H1 (cell line): ENCODE data around the gene NSUN2. TPM values are rescaled to one million over a fixed set of nuclear protein-coding genes. Genes with fewer than 3 reads are reported as not detected.

ENCODE experiments used
- CTCF ChIA-PET: fragments of 300-600 bp; sonication (Branson Sonifier 250); formaldehyde crosslinking; loops from one replicate; lab custom pipeline; 2021; ENCODE audit not compliant: partially characterized antibody; lab: Charles Lee
- POLR2A ChIA-PET: fragments of 300-600 bp; sonication (Branson Sonifier 250); formaldehyde crosslinking; loops from one replicate; lab custom pipeline; 2021; ENCODE audit warnings: inconsistent platforms; ENCODE audit not compliant: partially characterized antibody; lab: Charles Lee
- DNase-seq, 2 experiments: peaks; one replicate each; pipeline versions ENCODE4 v3.0.0 to v3.0.0-alpha.2; 2010 to 2022; ENCODE audit warnings: low spot score in 2 of 2, low read depth in 1 of 2, mixed read lengths in 1 of 2
- FAIRE-seq: peaks from 2 replicates; lab custom pipeline; 2011; peaks lifted over from hg19 to GRCh38; lab: Jason Lieb, UNC
- H2AFZ ChIP-seq: 2 replicates; pipeline ENCODE4 v1.8.1; 2012; ENCODE audit warnings: low read length, inconsistent platforms
- H2AK5ac ChIP-seq: 2 replicates; pipeline ENCODE4 v1.6.1; 2013; ENCODE audit warnings: low read depth, low read length
- H2BK120ac ChIP-seq: replicated peaks from 2 replicates; pipeline ENCODE3; 2013; ENCODE audit warnings: low read depth, low read length, inconsistent platforms
- H2BK12ac ChIP-seq: 2 replicates; pipeline ENCODE4 v1.6.1; 2013; ENCODE audit warnings: low read depth, low read length
- H2BK15ac ChIP-seq: 2 replicates; pipeline ENCODE4 v1.6.1; 2013; ENCODE audit warnings: low read length
- H2BK20ac ChIP-seq: 2 replicates; pipeline ENCODE4 v1.6.1; 2013; ENCODE audit warnings: low read length
- H2BK5ac ChIP-seq: 2 replicates; pipeline ENCODE4 v1.6.1; 2013; ENCODE audit warnings: low read depth, low read length
- H3K14ac ChIP-seq: 2 replicates; pipeline ENCODE4 v1.6.1; 2013; ENCODE audit warnings: inconsistent platforms; ENCODE audit not compliant: insufficient read length
- H3K18ac ChIP-seq: 2 replicates; pipeline ENCODE4 v1.6.1; 2013; ENCODE audit warnings: low read length; ENCODE audit errors: extremely low read depth
- H3K23ac ChIP-seq: 2 replicates; pipeline ENCODE4 v1.6.1; 2013; ENCODE audit warnings: inconsistent platforms; ENCODE audit not compliant: insufficient read length
- H3K23me2 ChIP-seq: 2 replicates; pipeline ENCODE4 v1.6.1; 2013; ENCODE audit warnings: low read depth, low read length
- H3K27ac ChIP-seq: 2 replicates; pipeline ENCODE4 v1.6.1; 2011; ENCODE audit warnings: low read depth, low read length, inconsistent platforms
- H3K27me3 ChIP-seq, 4 experiments: replicated peaks in 1 of 4; 1 replicate in 1 of 4; 2 replicates in 3 of 4; pipeline versions ENCODE4 v1.6.1 to v1.8.1; 2011 to 2013; ENCODE audit warnings: low read length in 3 of 4, mild to moderate bottlenecking in 3 of 4, inconsistent platforms in 2 of 4, mixed read lengths in 2 of 4, moderate library complexity in 1 of 4; ENCODE audit not compliant: control insufficient read depth in 3 of 4, insufficient read depth in 3 of 4; ENCODE audit errors: extremely low read depth in 1 of 4
- H3K36me3 ChIP-seq, 4 experiments: 2 replicates each; pipeline versions ENCODE4 v1.6.1 to v1.8.1; 2011 to 2013; ENCODE audit warnings: mild to moderate bottlenecking in 4 of 4, low read length in 3 of 4, moderate library complexity in 2 of 4, control low read depth in 1 of 4, inconsistent platforms in 1 of 4; ENCODE audit not compliant: insufficient read depth in 4 of 4, control insufficient read depth in 2 of 4
- H3K4ac ChIP-seq: replicated peaks from 2 replicates; pipeline ENCODE3; 2013; ENCODE audit warnings: low read length, low read depth, mixed read lengths, inconsistent platforms; ENCODE audit not compliant: insufficient read length
- H3K4me1 ChIP-seq, 4 experiments: replicated peaks in 1 of 4; 1 replicate in 1 of 4; 2 replicates in 3 of 4; pipeline versions ENCODE4 v1.6.1 to v1.8.1; 2011 to 2013; ENCODE audit warnings: low read length in 3 of 4, inconsistent platforms in 2 of 4, mixed read lengths in 1 of 4; ENCODE audit not compliant: insufficient read depth in 4 of 4, control insufficient read depth in 3 of 4
- H3K4me2 ChIP-seq, 2 experiments: 2 replicates each; pipeline versions ENCODE4 v1.6.1 to v1.8.1; 2011 to 2013; ENCODE audit warnings: low read depth in 2 of 2, low read length in 2 of 2, control low read depth in 1 of 2, inconsistent platforms in 1 of 2, mild to moderate bottlenecking in 1 of 2; ENCODE audit not compliant: insufficient read depth in 1 of 2
- H3K4me3 ChIP-seq, 4 experiments: fragments of 200-600, 300-600 bp in 1 of 4; sonication (generic), shearing (Covaris generic), sonication (Bioruptor Twin) in 1 of 4; 2 replicates each; pipeline versions ENCODE4 v1.5.1 to v1.8.1; 2011 to 2016; ENCODE audit warnings: low read length in 4 of 4, low read depth in 3 of 4, control low read depth in 2 of 4, inconsistent platforms in 2 of 4, mild to moderate bottlenecking in 2 of 4, mixed read lengths in 1 of 4, moderate library complexity in 1 of 4; ENCODE audit not compliant: insufficient read depth in 2 of 4; ENCODE audit errors: extremely low read depth in 1 of 4
- H3K56ac ChIP-seq: replicated peaks from 2 replicates; pipeline ENCODE3; 2013; ENCODE audit warnings: low read depth, mild to moderate bottlenecking, mixed read lengths, low read length, inconsistent platforms; ENCODE audit not compliant: insufficient read length
- H3K79me1 ChIP-seq: 2 replicates; pipeline ENCODE4 v1.6.1; 2013; ENCODE audit warnings: low read depth, low read length, control low read depth
- H3K79me2 ChIP-seq, 2 experiments: 2 replicates each; pipeline versions ENCODE4 v1.6.1 to v1.8.1; 2012 to 2013; ENCODE audit warnings: low read length in 2 of 2, mild to moderate bottlenecking in 2 of 2, inconsistent platforms in 1 of 2; ENCODE audit not compliant: insufficient read depth in 2 of 2, control insufficient read depth in 1 of 2
- H3K9ac ChIP-seq, 4 experiments: replicated peaks in 1 of 4; 1 replicate in 1 of 4; 2 replicates in 3 of 4; pipeline versions ENCODE4 v1.6.1 to v1.8.1; 2011 to 2013; ENCODE audit warnings: low read depth in 3 of 4, low read length in 3 of 4, control low read depth in 2 of 4, mild to moderate bottlenecking in 2 of 4, moderate library complexity in 2 of 4, inconsistent platforms in 1 of 4; ENCODE audit errors: extremely low read depth in 1 of 4
- H3K9me3 ChIP-seq, 2 experiments: 2 replicates each; pipeline versions ENCODE4 v1.6.1 to v1.8.1; 2012 to 2013; ENCODE audit warnings: mild to moderate bottlenecking in 2 of 2, moderate library complexity in 2 of 2, control low read depth in 1 of 2, inconsistent platforms in 1 of 2, low read depth in 1 of 2, low read length in 1 of 2, mixed read lengths in 1 of 2; ENCODE audit not compliant: insufficient read depth in 2 of 2
- H4K20me1 ChIP-seq, 2 experiments: replicated peaks in 1 of 2; 2 replicates each; pipeline versions ENCODE3 to v1.8.1; 2011 to 2013; ENCODE audit warnings: inconsistent platforms in 2 of 2, low read length in 2 of 2, mild to moderate bottlenecking in 1 of 2; ENCODE audit not compliant: insufficient read depth in 2 of 2, control insufficient read depth in 1 of 2
- H4K5ac ChIP-seq: 2 replicates; pipeline ENCODE4 v1.6.1; 2013; ENCODE audit warnings: low read length, low read depth, mixed read lengths, inconsistent platforms; ENCODE audit not compliant: insufficient read length
- H4K8ac ChIP-seq: 2 replicates; pipeline ENCODE4 v1.8.0; 2013; ENCODE audit warnings: mild to moderate bottlenecking, moderate library complexity, low read length, inconsistent platforms; ENCODE audit not compliant: insufficient read depth; ENCODE audit errors: extremely low read depth
- H4K91ac ChIP-seq: replicated peaks from 2 replicates; pipeline ENCODE3; 2013; ENCODE audit warnings: low read length, mixed read lengths, inconsistent platforms; ENCODE audit not compliant: insufficient read length
- ATF2 ChIP-seq: IDR thresholded peaks from 2 replicates; pipeline ENCODE4 v1.6.1; 2012; ENCODE audit warnings: low read length, inconsistent platforms
- ATF3 ChIP-seq: IDR thresholded peaks from 2 replicates; pipeline ENCODE4 v1.6.1; 2011; ENCODE audit warnings: low read depth, mild to moderate bottlenecking, low read length; ENCODE audit not compliant: insufficient read depth
- CHD2 ChIP-seq: IDR thresholded peaks from 2 replicates; pipeline ENCODE4 v1.6.1; 2012; ENCODE audit warnings: low read length, improper control_type of control experiment
- EZH2 ChIP-seq: fragments of 200-600 bp; sonication (generic); IDR thresholded peaks from 2 replicates; pipeline ENCODE4 v1.7.1; 2012; ENCODE audit warnings: low read depth, mild to moderate bottlenecking, moderate library complexity, low read length, inconsistent platforms; ENCODE audit not compliant: severe bottlenecking
- MAX ChIP-seq: IDR thresholded peaks from 2 replicates; pipeline ENCODE4 v1.6.1; 2012; ENCODE audit warnings: inconsistent platforms
- PHF8 ChIP-seq: fragments of 200-600 bp; sonication (generic); conservative IDR thresholded peaks from 2 replicates; pipeline ENCODE4 v1.7.1; 2012; ENCODE audit warnings: low read depth, mild to moderate bottlenecking, inconsistent platforms, low read length, moderate library complexity
- POLR2AphosphoS5 ChIP-seq: IDR thresholded peaks from 2 replicates; pipeline ENCODE4 v1.6.1; 2011; ENCODE audit warnings: low read depth, low read length
- POU5F1 ChIP-seq: IDR thresholded peaks from 2 replicates; pipeline ENCODE4 v1.6.1; 2011; ENCODE audit warnings: low read depth, mild to moderate bottlenecking, low read length, moderate library complexity
- RNF2 ChIP-seq: fragments of 200-900, 300-1000 bp; sonication (generic); IDR thresholded peaks from 2 replicates; pipeline ENCODE4 v1.7.1; 2016; ENCODE audit warnings: borderline replicate concordance, low read depth, mild to moderate bottlenecking, antibody characterized with exemption, low read length; ENCODE audit not compliant: poor library complexity, severe bottlenecking; ENCODE audit errors: missing control alignments
- SUZ12 ChIP-seq: fragments of 200-600 bp; sonication (generic); IDR thresholded peaks from 2 replicates; pipeline ENCODE4 v1.6.1; 2012; ENCODE audit warnings: mild to moderate bottlenecking, inconsistent platforms, low read length, moderate library complexity, mixed read lengths
- YY1 ChIP-seq: IDR thresholded peaks from 2 replicates; pipeline ENCODE4 v1.6.1; 2011; ENCODE audit warnings: low read depth, mild to moderate bottlenecking, low read length
- WGBS, 2 experiments: shearing (Covaris generic) in 1 of 2; methylation state at CpG; one replicate each; pipeline versions ENCODE4 v1.1.6 to v1.1.7; 2013 to 2015; ENCODE audit warnings: low lambda C conversion rate in 2 of 2, mixed read lengths in 2 of 2, inconsistent platforms in 1 of 2, low coverage in 1 of 2, missing lambda C conversion rate in 1 of 2; ENCODE audit not compliant: insufficient replicate concordance in 2 of 2, insufficient coverage in 1 of 2, insufficient read length in 1 of 2; ENCODE audit errors: extremely low coverage in 1 of 2, missing lambda C conversion rate in 1 of 2; 5-methylcytosine and 5-hydroxymethylcytosine counted together
- polyA plus RNA-seq, 7 experiments: library from polyadenylated mRNA; depleted of rRNA in 3 of 7; stranded (reverse) in 5 of 7; unstranded in 2 of 7; fragments of >200 nt in 5 of 7; fragments of 200-250 nt in 2 of 7; gene quantifications; 1 replicate in 5 of 7; 2 replicates in 1 of 7; 4 replicates in 1 of 7; pipeline versions ENCODE4 v1.2.1 to v1.2.3, GENCODE V29; 2011 to 2013; ENCODE audit warnings: missing spikeins in 2 of 7, mixed read lengths in 2 of 7
- total RNA-seq: library from RNA; stranded (reverse); fragmentation: NEBNext Ultra II Directional; extraction: Animal tissue kit (Norgen Biotek cat#: 25700); gene quantifications from 2 replicates; pipeline ENCODE4 v1.2.1, GENCODE V29; 2021

NSUN2 gene
- total and polyA plus RNA-seq, 2 of the 8 experiments (the other 6 are each of a cell fraction or from before 2014, with no cell fraction given): 47.3 to 94.7 TPM

GRCh38 chr5:6637022-6637421 is 4.2 kb upstream of the NSUN2 start:
- Histone ChIP-seq H3K36me3 (no peaks in the 10 kb centered on the region), H4K8ac (no peak overlapping the region; the same call in 1 of the 2 replicates), H4K5ac (no peak overlapping the region), H3K4me2 (no peak overlapping the region), H3K79me2 (peaks cover 10 to 46% of the 10 kb centered on the region in 2 experiments), H4K91ac (no peak overlapping the region), H3K4me1 (peaks cover 0 to 2% (median 0%) of the 10 kb centered on the region in 4 experiments; a peak in 3 of 7 replicates), H3K27ac (no peak overlapping the region), H3K4me3 (no peak overlapping the region), H3K9me3 (no peaks in the 10 kb centered on the region), H4K20me1 (peaks cover 0 to 16% of the 10 kb centered on the region in 2 experiments), H3K27me3 (no peaks in the 10 kb centered on the region), H3K9ac (no peak overlapping the region), H3K79me1 (peaks cover 9% of the 10 kb centered on the region; the same call in 1 of the 2 replicates), H2BK120ac (no peak overlapping the region), H2AFZ (no peak overlapping the region), H3K4ac (no peak overlapping the region), H3K18ac (no peak overlapping the region), H2BK15ac (no peak overlapping the region), H2BK5ac (no peak overlapping the region), H3K23me2 (peaks cover 2% of the 10 kb centered on the region; the same call in 1 of the 2 replicates), H2AK5ac (no peak overlapping the region), H2BK12ac (no peak overlapping the region), H3K23ac (no peak overlapping the region), H2BK20ac (no peak overlapping the region), H3K14ac (no peak overlapping the region), H3K56ac (no peak overlapping the region)
- FAIRE-seq: no peak
- POLR2A ChIA-PET: interaction anchor here (1.4 kb wide), 1 partner anchor 10 kb away, joined by 4 read pairs; no protein-coding TSS in a partner anchor
- CTCF ChIA-PET: interaction anchor here (0.5 to 2.6 kb wide), 5 partner anchors 12 to 1191 kb away, joined by 3 to 16 read pairs (median 4); no protein-coding TSS in a partner anchor
- no peak for DNase-seq
- WGBS, 2 experiments: 94% methylated on average over 10 of the region's 10 CpGs; no CpG with 5 or more reads in 1 of the 2 experiments
- TF ChIP-seq ATF2 (no peak), EZH2 (no peak), PHF8 (no peak), ATF3 (no peak), POU5F1 (no peak), CHD2 (no peak), RNF2 (no peak), POLR2AphosphoS5 (no peak), SUZ12 (no peak), MAX (no peak), YY1 (no peak)
